Fibroblast of lung (primary cell): ENCODE results near the gene CHRNA9.

Source experiments
- EZH2 ChIP-seq: IDR thresholded peaks from 2 replicates; pipeline ENCODE4 v1.5.1; 2012; ENCODE audit warnings: low read length, control low read depth, mild to moderate bottlenecking; ENCODE audit errors: missing control alignments
- TF ChIP-seq, protein P1 (sequence below), 2 donors: IDR thresholded peaks in 1 of 2; conservative IDR thresholded peaks in 1 of 2; 1 replicate in 1 of 2; 2 replicates in 1 of 2; pipeline ENCODE4 v1.5.1; 2011 to 2012; ENCODE audit warnings: low read length in 2 of 2, control low read depth in 1 of 2, inconsistent platforms in 1 of 2, low read depth in 1 of 2, mild to moderate bottlenecking in 1 of 2

DNA sequence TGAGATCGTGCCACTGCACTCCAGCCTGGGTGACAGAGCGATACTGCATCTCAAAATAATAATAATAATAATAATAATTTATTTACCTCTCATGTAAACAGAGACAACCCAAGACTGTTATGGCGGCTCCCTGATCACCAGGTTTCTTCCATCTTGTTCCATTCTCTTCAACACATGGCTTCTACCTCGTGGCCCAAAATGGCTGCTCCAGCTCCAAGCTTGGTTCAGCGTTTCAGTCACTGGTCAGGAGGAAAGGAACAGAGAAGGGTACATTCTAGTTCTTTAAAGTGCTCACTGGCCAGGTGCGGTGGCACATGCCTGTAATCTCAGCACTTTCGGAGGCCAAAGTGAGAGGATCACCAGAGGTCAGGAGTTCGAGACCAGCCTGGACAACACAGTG lies 24.9 kb upstream of the CHRNA9 start:
- TF ChIP-seq, protein P1, sequence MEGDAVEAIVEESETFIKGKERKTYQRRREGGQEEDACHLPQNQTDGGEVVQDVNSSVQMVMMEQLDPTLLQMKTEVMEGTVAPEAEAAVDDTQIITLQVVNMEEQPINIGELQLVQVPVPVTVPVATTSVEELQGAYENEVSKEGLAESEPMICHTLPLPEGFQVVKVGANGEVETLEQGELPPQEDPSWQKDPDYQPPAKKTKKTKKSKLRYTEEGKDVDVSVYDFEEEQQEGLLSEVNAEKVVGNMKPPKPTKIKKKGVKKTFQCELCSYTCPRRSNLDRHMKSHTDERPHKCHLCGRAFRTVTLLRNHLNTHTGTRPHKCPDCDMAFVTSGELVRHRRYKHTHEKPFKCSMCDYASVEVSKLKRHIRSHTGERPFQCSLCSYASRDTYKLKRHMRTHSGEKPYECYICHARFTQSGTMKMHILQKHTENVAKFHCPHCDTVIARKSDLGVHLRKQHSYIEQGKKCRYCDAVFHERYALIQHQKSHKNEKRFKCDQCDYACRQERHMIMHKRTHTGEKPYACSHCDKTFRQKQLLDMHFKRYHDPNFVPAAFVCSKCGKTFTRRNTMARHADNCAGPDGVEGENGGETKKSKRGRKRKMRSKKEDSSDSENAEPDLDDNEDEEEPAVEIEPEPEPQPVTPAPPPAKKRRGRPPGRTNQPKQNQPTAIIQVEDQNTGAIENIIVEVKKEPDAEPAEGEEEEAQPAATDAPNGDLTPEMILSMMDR (conservative IDR thresholded peaks at IDR 0.05 in 1 of 2, IDR thresholded peaks at IDR 0.05 in 1 of 2; ENCODE audit: low read depth in 1 of 2, low read length in 2 of 2): no peak
- no peak for TF ChIP-seq EZH2
